NOMO-1 treated with dmso at 0.1 percent for 144 hours (cell line): Measurements from ENCODE around the gene DYNC2I2.

Experiments used
- DNase-seq: peaks from one replicate; lab custom pipeline; 2025; ENCODE audit not compliant: unreplicated experiment; lab: John Stamatoyannopoulos, UW

Gene DYNC2I2

DNA sequence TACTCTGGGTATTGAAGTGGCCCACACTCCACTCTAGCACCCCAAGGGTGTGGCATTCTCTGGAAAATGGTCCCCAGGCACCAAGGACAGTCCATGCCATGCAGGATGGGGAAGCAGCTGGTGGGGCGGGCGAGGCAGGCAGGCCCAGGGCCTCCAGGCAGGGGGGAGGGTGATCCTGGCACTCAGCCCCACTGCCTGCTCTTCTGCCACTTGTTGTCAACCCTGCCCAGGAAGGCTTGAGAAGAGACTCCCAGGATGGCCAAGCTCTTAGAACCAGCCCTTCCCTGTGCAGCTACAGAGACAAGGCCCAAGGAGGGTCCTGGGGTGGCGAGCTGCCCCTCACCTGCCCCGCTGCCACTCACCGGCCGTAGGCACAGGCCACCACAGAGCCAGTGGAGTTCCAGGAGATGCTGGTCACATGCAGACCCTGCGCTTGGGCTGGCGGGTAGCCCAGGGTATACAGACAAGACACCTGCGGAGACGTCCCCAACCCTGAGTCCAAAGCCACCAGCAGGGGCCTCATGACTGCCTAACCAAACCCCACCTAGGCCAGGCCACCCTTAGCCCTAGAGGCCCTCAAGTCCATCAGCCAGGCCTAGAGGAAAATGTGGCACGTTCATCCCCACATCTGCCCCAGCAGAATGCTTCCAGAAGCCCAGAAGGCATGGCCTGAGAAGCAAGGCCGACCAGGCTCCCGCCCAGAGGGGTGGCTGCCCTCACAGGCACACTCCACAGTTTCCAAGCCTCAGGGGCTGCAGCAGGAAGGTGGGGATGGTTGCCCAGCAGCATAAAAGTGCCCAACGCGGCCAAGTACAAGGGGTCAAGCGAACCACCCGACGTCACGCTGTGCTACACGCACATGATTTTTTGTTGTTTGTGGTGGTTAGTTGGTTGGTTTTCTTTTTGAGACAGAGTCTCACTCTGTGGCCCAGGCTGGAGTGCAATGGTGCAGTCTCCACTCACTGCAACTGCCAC, 19.8 kb downstream of the DYNC2I2 start:
- no peak for DNase-seq

- DNase-seq = no peak
Observed at GRCh38 chr9:128636024-128636390, 20.6 kb downstream of the DYNC2I2 start.

- DNase-seq = no peak
Observed at GRCh38 chr9:128635266-128636023, 21.2 kb downstream of the DYNC2I2 start.

GRCh38 chr9:128634651-128635262, 21.9 kb downstream of the DYNC2I2 start:
- no peak for DNase-seq

GRCh38 chr9:128634111-128634510, 22.5 kb downstream of the DYNC2I2 start:
- no peak for DNase-seq

DNA sequence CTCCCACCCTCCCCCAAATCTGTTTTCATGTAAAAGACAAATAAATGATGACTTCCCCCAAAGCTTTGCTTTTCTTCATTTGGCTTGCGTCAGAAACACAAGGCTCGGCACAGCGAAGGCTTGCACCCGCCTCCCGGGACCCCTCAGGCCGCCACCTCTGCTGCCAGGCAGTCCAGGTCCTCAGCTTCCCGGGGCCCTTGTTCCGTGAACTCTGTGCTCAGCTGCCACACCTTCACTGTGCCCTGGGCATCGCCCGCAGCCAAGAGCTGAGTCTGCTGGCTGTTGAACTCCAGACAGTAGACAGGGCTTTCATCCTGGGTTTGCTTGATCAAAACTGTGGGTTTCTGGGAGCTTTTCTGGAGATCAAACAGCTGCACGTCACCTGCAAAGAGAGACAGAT, 23.0 kb downstream of the DYNC2I2 start:
- DNase-seq = no peak

GRCh38 chr9:128633057-128633456, 23.6 kb downstream of the DYNC2I2 start:
- DNase-seq = no peak

- DNase-seq = no peak
Observed at GRCh38 chr9:128632486-128632885, 24.2 kb downstream of the DYNC2I2 start.

DNA sequence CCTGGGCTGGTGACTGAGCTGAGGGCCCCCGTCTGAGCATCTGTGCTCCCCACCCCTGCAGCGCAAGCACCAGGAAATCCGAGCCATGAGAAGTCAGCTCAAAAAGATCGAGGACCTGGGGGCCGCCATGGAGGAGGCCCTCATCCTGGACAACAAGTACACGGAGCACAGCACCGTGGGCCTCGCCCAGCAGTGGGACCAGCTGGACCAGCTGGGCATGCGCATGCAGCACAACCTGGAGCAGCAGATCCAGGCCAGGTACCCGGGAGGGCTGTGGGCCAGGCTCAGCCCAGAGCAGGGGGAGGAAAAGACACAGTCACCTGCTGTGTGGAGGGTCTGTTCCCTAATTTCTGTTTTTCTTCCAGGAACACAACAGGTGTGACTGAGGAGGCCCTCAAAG, 24.6 kb downstream of the DYNC2I2 start:
- no peak for DNase-seq

- no peak for DNase-seq
Observed at GRCh38 chr9:128631636-128632035, 25.0 kb downstream of the DYNC2I2 start.

DNA sequence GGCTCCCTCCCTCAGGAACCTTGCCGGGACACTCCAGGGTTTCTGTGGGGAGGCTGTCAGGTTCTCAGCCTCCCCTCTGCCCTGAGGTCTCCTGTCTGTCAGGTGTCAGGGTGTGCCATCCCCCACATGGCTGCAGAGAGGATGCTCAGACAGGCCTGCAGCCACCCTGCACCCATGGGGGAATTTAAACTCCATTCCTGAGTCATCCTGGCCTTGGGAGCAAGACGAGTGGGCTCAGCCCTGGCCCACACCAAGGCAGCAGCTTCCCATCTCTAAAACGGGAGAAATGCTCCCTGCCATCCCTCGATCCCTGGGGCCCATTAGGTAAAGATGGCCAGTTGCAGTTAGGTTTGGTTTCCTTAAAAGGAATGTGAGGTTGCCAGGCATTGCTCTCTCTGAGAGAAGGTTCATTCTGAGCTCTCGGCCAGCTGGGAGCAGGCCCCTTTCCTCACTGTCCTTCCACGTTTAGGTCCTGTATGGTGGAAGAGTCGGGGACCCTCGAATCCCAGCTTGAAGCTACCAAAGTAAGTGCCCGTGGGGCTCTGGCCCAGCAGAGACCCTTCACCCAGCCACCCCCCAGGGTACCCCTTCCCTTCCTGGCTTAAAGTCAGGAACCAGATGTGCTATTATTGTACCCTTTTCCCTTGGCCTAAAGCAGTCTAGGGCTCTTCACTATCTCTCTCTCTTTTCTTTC, 26.6 kb downstream of the DYNC2I2 start:
- no peak for DNase-seq

- no peak for DNase-seq
Observed at GRCh38 chr9:128629136-128629535, 27.5 kb downstream of the DYNC2I2 start.

DNA sequence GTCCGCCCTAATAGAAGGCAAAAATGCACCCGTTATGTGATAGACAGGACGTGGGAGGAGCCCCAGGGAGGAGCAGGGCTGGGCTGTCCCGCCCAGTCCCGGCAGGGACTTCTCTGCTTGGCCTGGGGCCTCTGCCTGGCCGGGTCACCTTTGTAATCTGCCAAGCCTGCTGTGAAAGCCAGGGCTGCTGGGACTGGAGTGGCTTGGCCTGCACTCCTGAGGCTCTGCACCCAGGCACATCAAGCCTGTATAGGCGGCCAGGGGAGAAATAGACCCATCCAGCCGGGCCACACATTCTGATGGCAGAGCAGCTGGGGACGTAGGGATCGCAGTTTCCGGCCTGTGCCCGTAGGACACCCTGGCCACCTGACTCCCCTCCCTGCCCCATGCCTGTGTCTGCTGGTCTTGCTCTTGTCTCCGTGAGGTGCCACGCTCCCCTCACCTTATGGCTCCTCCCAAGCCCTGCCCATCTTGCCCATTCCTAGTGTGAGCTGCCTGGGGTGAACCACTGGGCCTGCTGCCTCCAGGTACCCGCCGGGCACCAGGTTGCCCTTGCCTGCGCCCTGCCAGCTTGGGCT, 28.1 kb downstream of the DYNC2I2 start:
- no peak for DNase-seq

DNA sequence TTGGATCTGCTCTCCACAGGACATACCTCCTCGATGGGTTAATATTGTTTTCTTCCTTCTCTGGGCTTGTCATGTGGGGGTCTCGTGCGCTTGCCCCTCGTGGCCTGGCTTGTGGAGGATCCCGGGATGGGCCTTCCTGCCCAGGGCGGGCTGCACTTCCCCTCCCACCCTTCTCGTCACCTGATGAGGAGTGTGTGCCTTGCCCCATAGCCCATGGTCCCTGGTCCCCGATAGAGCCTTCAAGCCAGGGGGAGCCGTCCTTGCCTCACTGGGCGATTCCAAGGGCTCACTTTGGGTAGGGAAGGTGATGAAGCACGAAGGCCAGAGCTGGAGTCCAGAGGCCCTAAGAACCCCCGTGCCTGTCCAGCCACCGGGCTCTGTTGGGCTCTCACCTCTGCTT, 28.7 kb downstream of the DYNC2I2 start:
- no peak for DNase-seq

DNA sequence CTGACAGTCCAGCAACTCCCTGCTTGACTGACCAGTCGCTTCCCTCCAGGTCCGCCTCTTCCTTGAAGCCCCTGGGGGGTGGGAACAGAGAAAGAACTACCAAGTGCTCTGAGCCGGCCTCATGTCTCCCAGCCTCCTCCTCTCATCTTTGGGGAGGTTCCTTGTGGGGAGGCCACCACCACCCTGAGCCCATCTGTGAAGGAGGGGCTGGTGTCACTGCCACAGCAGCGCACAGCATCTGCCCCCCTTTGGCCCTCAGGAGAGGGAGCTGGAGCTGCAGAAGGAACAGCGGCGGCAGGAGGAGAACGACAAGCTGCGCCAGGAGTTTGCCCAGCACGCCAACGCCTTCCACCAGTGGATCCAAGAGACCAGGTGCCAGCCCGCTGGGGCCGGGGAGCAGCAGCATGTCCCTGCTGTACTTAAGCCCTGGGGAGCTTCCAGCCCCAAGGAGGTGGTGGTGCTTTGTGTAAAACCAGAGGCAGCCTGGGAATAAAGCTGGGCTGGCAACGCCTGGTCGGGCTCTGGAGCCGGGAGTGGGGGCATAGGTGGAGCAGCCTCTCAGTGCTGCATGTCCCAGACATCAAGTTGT, 29.4 kb downstream of the DYNC2I2 start:
- DNase-seq = no peak

DNA sequence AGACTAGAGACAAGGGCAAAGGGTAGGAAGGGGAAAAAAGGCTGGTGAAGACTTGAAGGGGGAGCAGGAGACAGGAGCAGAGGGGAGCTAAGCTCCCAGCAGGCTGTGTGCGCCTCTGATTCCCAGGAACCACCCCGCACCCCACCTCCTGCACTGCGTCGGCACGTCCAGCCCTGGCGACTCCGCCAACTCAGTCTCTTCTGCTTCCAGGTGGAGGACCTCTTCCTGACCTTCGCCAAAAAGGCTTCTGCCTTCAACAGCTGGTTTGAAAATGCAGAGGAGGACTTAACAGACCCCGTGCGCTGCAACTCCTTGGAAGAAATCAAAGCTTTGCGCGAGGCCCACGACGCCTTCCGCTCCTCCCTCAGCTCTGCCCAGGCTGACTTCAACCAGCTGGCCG, 30.5 kb downstream of the DYNC2I2 start:
- no peak for DNase-seq

- DNase-seq = no peak
Observed at GRCh38 chr9:128625391-128626146, 31.1 kb downstream of the DYNC2I2 start.

GRCh38 chr9:128624566-128624965, 32.1 kb downstream of the DYNC2I2 start:
- no peak for DNase-seq

- DNase-seq = no peak
Observed at GRCh38 chr9:128621730-128622455, 34.8 kb downstream of the DYNC2I2 start.
